Astrocyte (in vitro differentiated cells and primary cell): ENCODE measurements around the gene COX6B1. TPM values are rescaled to one million over a fixed set of nuclear protein-coding genes. Genes with fewer than 3 reads are reported as not detected.

Experiments used
- DNase-seq: peaks from one replicate; pipeline ENCODE4 v3.0.0-alpha.2; 2010; ENCODE audit warnings: low read depth
- FAIRE-seq: peaks from 2 replicates; lab custom pipeline; 2011; peaks lifted over from hg19 to GRCh38; lab: Jason Lieb, UNC
- H2AFZ ChIP-seq: 2 replicates; pipeline ENCODE4 v1.6.0; 2012; ENCODE audit warnings: low read depth, low read length, inconsistent platforms
- H3K27ac ChIP-seq: 2 replicates; pipeline ENCODE4 v1.5.1; 2011; ENCODE audit warnings: low read depth, low read length, inconsistent platforms
- H3K27me3 ChIP-seq: 2 replicates; pipeline ENCODE4 v1.6.0; 2011; ENCODE audit warnings: low read length, inconsistent platforms; ENCODE audit not compliant: insufficient read depth
- H3K36me3 ChIP-seq: 2 replicates; pipeline ENCODE4 v1.5.1; 2011; ENCODE audit warnings: low read length, inconsistent platforms; ENCODE audit not compliant: insufficient read depth
- H3K4me1 ChIP-seq: 2 replicates; pipeline ENCODE4 v1.5.1; 2011; ENCODE audit warnings: low read length, inconsistent platforms; ENCODE audit not compliant: insufficient read depth
- H3K4me2 ChIP-seq: 2 replicates; pipeline ENCODE4 v1.6.0; 2012; ENCODE audit warnings: low read length, inconsistent platforms
- H3K4me3 ChIP-seq: 2 replicates; pipeline ENCODE4 v1.5.1; 2011; ENCODE audit warnings: low read depth, mild to moderate bottlenecking, low read length, inconsistent platforms; ENCODE audit not compliant: insufficient read depth
- H3K79me2 ChIP-seq: 2 replicates; pipeline ENCODE4 v1.6.0; 2012; ENCODE audit warnings: mild to moderate bottlenecking, low read length, inconsistent platforms; ENCODE audit not compliant: insufficient read depth
- H3K9ac ChIP-seq: 2 replicates; pipeline ENCODE4 v1.6.0; 2012; ENCODE audit warnings: mild to moderate bottlenecking, low read length, inconsistent platforms
- H3K9me3 ChIP-seq: 2 replicates; pipeline ENCODE4 v1.5.1; 2012; ENCODE audit warnings: low read depth, mild to moderate bottlenecking, low read length, inconsistent platforms; ENCODE audit not compliant: insufficient read depth
- H4K20me1 ChIP-seq: 2 replicates; pipeline ENCODE4 v1.6.0; 2012; ENCODE audit warnings: low read length, inconsistent platforms; ENCODE audit not compliant: insufficient read depth
- H3K27ac Mint-ChIP-seq: one replicate; pipeline ENCODE4 v1.8.0; 2021; ENCODE audit warnings: mild to moderate bottlenecking, mixed read lengths; ENCODE audit not compliant: unreplicated experiment
- H3K27me3 Mint-ChIP-seq: one replicate; pipeline ENCODE4 v1.8.0; 2021; ENCODE audit warnings: low read depth, mixed read lengths; ENCODE audit not compliant: unreplicated experiment
- H3K36me3 Mint-ChIP-seq: one replicate; pipeline ENCODE4 v1.8.0; 2021; ENCODE audit warnings: low read depth, mixed read lengths; ENCODE audit not compliant: unreplicated experiment
- H3K4me1 Mint-ChIP-seq: one replicate; pipeline ENCODE4 v1.8.0; 2021; ENCODE audit warnings: low read depth, mixed read lengths; ENCODE audit not compliant: unreplicated experiment
- H3K4me3 Mint-ChIP-seq: one replicate; pipeline ENCODE4 v1.8.0; 2021; ENCODE audit warnings: mild to moderate bottlenecking, moderate library complexity, mixed read lengths; ENCODE audit not compliant: unreplicated experiment
- H3K9me3 Mint-ChIP-seq: one replicate; pipeline ENCODE4 v1.8.0; 2021; ENCODE audit warnings: mild to moderate bottlenecking, mixed read lengths; ENCODE audit not compliant: unreplicated experiment
- CTCF ChIP-seq: IDR thresholded peaks from 2 replicates; pipeline ENCODE4 v1.5.1; 2011; ENCODE audit warnings: low read depth, mild to moderate bottlenecking, inconsistent platforms, low read length, moderate library complexity; ENCODE audit not compliant: insufficient read depth
- EZH2 ChIP-seq: IDR thresholded peaks from 2 replicates; pipeline ENCODE4 v1.6.1; 2012; ENCODE audit warnings: mild to moderate bottlenecking, low read length, inconsistent platforms; ENCODE audit not compliant: insufficient read depth
- total RNA-seq: library from RNA; stranded (reverse); gene quantifications from 2 replicates; pipeline ENCODE4 v1.2.1, GENCODE V29; 2021

The COX6B1 gene
- total RNA-seq, 1 donor from 2014 or later, result 344 TPM

GRCh38 chr19:35665604-35666003 is 17.5 kb downstream of the COX6B1 start:
- no peak overlapping the region for H3K4me2 ChIP-seq
- no peak for FAIRE-seq
- H4K20me1 ChIP-seq, result peaks cover 6% of the 10 kb centered on the region
- H2AFZ ChIP-seq, result no peak overlapping the region
- peaks cover 4% of the 10 kb centered on the region for H3K9me3 Mint-ChIP-seq
- no peak overlapping the region for H3K4me3 Mint-ChIP-seq
- H3K27ac Mint-ChIP-seq, result no peak overlapping the region
- no peaks in the 10 kb centered on the region for H3K36me3 Mint-ChIP-seq
- no peak overlapping the region for H3K9ac ChIP-seq
- H3K27ac ChIP-seq, result no peak overlapping the region
- no peak for TF ChIP-seq CTCF
- TF ChIP-seq EZH2, result no peak
- H3K4me3 ChIP-seq, result no peak overlapping the region
- no peaks in the 10 kb centered on the region for H3K36me3 ChIP-seq
- no peaks in the 10 kb centered on the region for H3K4me1 ChIP-seq
- peaks cover 4% of the 10 kb centered on the region for H3K27me3 ChIP-seq
- H3K27me3 Mint-ChIP-seq, result peaks cover 31% of the 10 kb centered on the region
- no peaks in the 10 kb centered on the region for H3K4me1 Mint-ChIP-seq
- H3K9me3 ChIP-seq, result no peaks in the 10 kb centered on the region
- DNase-seq, result no peak
- H3K79me2 ChIP-seq, result no peaks in the 10 kb centered on the region

GRCh38 chr19:35666251-35666913 is 18.3 kb downstream of the COX6B1 start, which contains the start of gene UPK1A:
Gene UPK1A (plus strand): TSS chr19:35666517. CDS start chr19:35666813, 296 bp downstream.
- H3K9me3 Mint-ChIP-seq, result peaks cover 4% of the 10 kb centered on the region
- H3K27me3 Mint-ChIP-seq, result peaks cover 36% of the 10 kb centered on the region
- Histone ChIP-seq H4K20me1 (peaks cover 6% of the 10 kb centered on the region), H3K79me2 (no peaks in the 10 kb centered on the region), H3K9ac (no peak within 1 kb of the TSS), H3K9me3 (no peaks in the 10 kb centered on the region), H3K36me3 (no peaks in the 10 kb centered on the region), H2AFZ (no peak within 1 kb of the TSS), H3K27ac (no peak within 1 kb of the TSS), H3K4me3 (no peak within 1 kb of the TSS), H3K27me3 (peaks cover 4% of the 10 kb centered on the region), H3K4me1 (no peaks in the 10 kb centered on the region), H3K4me2 (no peak within 1 kb of the TSS)
- no peak within 1 kb of the TSS for H3K27ac Mint-ChIP-seq
- no peak for FAIRE-seq
- no peak within 1 kb of the TSS for H3K4me3 Mint-ChIP-seq
- no peaks in the 10 kb centered on the region for H3K36me3 Mint-ChIP-seq
- no peaks in the 10 kb centered on the region for H3K4me1 Mint-ChIP-seq
- TF ChIP-seq EZH2, result no peak
- no peak for TF ChIP-seq CTCF
- DNase-seq, result no peak

- Mint-ChIP-seq H3K27me3 (peaks cover 51% of the 10 kb centered on the region), H3K9me3 (no peaks in the 10 kb centered on the region), H3K27ac (peak overlapping the region; percentile 19), H3K36me3 (no peaks in the 10 kb centered on the region), H3K4me3 (no peak overlapping the region), H3K4me1 (no peaks in the 10 kb centered on the region)
- peaks cover 4% of the 10 kb centered on the region for H3K27me3 ChIP-seq
- no peak overlapping the region for H3K4me3 ChIP-seq
- no peak for DNase-seq
- no peak overlapping the region for H3K9ac ChIP-seq
- no peaks in the 10 kb centered on the region for H3K36me3 ChIP-seq
- H3K9me3 ChIP-seq, result no peaks in the 10 kb centered on the region
- no peaks in the 10 kb centered on the region for H4K20me1 ChIP-seq
- FAIRE-seq, result no peak
- no peak overlapping the region for H2AFZ ChIP-seq
- H3K79me2 ChIP-seq, result no peaks in the 10 kb centered on the region
- H3K4me2 ChIP-seq, result no peak overlapping the region
- no peaks in the 10 kb centered on the region for H3K4me1 ChIP-seq
- TF ChIP-seq CTCF, result no peak
- no peak for TF ChIP-seq EZH2
- no peak overlapping the region for H3K27ac ChIP-seq
Measured at GRCh38 chr19:35669566-35669965, 21.4 kb downstream of the COX6B1 start.
